Small intestine (tissue), 7 donors: ENCODE measurements around the gene FUNDC2. TPM values are rescaled to one million over a fixed set of nuclear protein-coding genes. Genes with fewer than 3 reads are reported as not detected.
"Not testable (repeated sequence)": the region's sequence is repeated elsewhere in the genome, so short reads cannot be mapped to it uniquely, and the experiment has no call there.

Source experiments
- DNase-seq, 2 donors: peaks; one replicate each; pipeline versions ENCODE4 v3.0.0 to v3.0.0-alpha.2; 2013
- FAIRE-seq: peaks from 2 replicates; lab custom pipeline; 2012; peaks lifted over from hg19 to GRCh38; lab: Jason Lieb, UNC
- H3K27ac ChIP-seq, 3 donors: one replicate each; pipeline ENCODE4 v1.5.1; 2013; ENCODE audit warnings: low read length in 2 of 3, mild to moderate bottlenecking in 2 of 3, control low read depth in 1 of 3, inconsistent platforms in 1 of 3, low read depth in 1 of 3, moderate library complexity in 1 of 3
- H3K27me3 ChIP-seq, 3 donors: one replicate each; pipeline ENCODE4 v1.6.1; 2013; ENCODE audit warnings: low read length in 3 of 3, inconsistent platforms in 1 of 3; ENCODE audit not compliant: control insufficient read depth in 3 of 3, insufficient read depth in 3 of 3
- H3K36me3 ChIP-seq, 3 donors: one replicate each; pipeline ENCODE4 v1.6.1; 2013; ENCODE audit warnings: low read length in 3 of 3, inconsistent platforms in 1 of 3, low read depth in 1 of 3, mild to moderate bottlenecking in 1 of 3, moderate library complexity in 1 of 3; ENCODE audit not compliant: control insufficient read depth in 3 of 3, insufficient read depth in 2 of 3
- H3K4me1 ChIP-seq, 3 donors: one replicate each; pipeline ENCODE4 v1.6.1; 2013; ENCODE audit warnings: low read length in 2 of 3, inconsistent platforms in 1 of 3, low read depth in 1 of 3, mild to moderate bottlenecking in 1 of 3, moderate library complexity in 1 of 3; ENCODE audit not compliant: control insufficient read depth in 3 of 3, insufficient read depth in 2 of 3
- H3K4me3 ChIP-seq, 3 donors: one replicate each; pipeline ENCODE4 v1.5.1; 2013; ENCODE audit warnings: low read length in 3 of 3, control low read depth in 1 of 3, inconsistent platforms in 1 of 3, low read depth in 1 of 3, mild to moderate bottlenecking in 1 of 3, moderate library complexity in 1 of 3
- H3K9me3 ChIP-seq, 2 donors: one replicate each; pipeline ENCODE4 v1.6.1; 2013; ENCODE audit warnings: low read depth in 1 of 2, low read length in 1 of 2; ENCODE audit not compliant: control insufficient read depth in 2 of 2, insufficient read depth in 1 of 2
- WGBS, 3 donors: extraction: QIAGEN DNeasy Blood & Tissue Kit; methylation state at CpG; one replicate each; pipeline ENCODE4 v1.1.7; 2013; 5-methylcytosine and 5-hydroxymethylcytosine counted together
- polyA plus RNA-seq, 4 donors: library from polyadenylated mRNA; stranded (reverse) in 3 of 4; unstranded in 1 of 4; fragments of 200-250 nt in 3 of 4; fragments of 120-200 nt in 1 of 4; gene quantifications; one replicate each; pipeline versions ENCODE4 v1.2.1 to v1.2.3, GENCODE V29; 2013
- donor health status: healthy with polysubstance abuse.
- donor health status: control.
- donor health status: control.
- donor health status: Bipolar disorder and iron deficiency.
- donor health status: healthy.

FUNDC2 gene
- polyA plus RNA-seq, 4 donors: 77.9 to 129 (median 97.0) TPM

- not testable (repeated sequence) for H3K4me3 ChIP-seq, DNase-seq, H3K36me3 ChIP-seq, FAIRE-seq, H3K9me3 ChIP-seq, H3K27me3 ChIP-seq, H3K27ac ChIP-seq, H3K4me1 ChIP-seq
- WGBS, 3 donors: 52 to 68% (median 55%) methylated on average over 6 of the region's 11 CpGs
Observed at GRCh38 chrX:155006913-155007671, 19.6 kb upstream of the FUNDC2 start.

- not testable (repeated sequence) for H3K9me3 ChIP-seq, DNase-seq, H3K4me3 ChIP-seq, H3K36me3 ChIP-seq, H3K4me1 ChIP-seq, FAIRE-seq, H3K27me3 ChIP-seq, H3K27ac ChIP-seq
- WGBS, 3 donors: 98 to 100% (median 100%) methylated on average over 2 to 3 of the region's 12 CpGs
Observed at GRCh38 chrX:155008578-155008977, 18.1 kb upstream of the FUNDC2 start.

DNA sequence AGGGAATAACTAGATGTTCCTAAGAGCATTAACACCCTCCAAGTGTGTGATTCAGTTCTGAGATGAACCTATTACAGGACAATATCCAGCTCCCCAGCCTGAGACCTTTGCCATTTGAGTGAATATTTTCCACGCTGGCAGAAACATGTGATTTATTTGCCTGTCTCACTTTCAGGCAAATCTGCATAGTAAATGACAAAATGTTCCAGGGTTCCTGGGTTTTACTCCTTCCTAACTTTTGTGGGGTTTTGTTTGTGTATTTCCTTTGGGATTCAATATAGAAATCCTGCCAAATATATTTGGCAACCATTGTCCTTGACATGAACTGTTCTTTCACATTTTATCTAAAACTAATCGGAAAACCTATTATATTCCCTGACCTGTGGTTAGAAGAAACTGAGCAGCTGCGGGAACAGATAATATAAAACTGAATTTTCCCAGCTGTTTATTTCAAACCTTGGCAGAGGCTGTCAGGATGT, 16.6 kb upstream of the FUNDC2 start:
- no peaks in the 10 kb centered on the region for H3K27me3 ChIP-seq
- H3K4me1 ChIP-seq: peaks cover 0 to 3% (median 0%) of the 10 kb centered on the region in 3 donors
- DNase-seq: no peak
- no peak overlapping the region for H3K27ac ChIP-seq
- WGBS, 3 donors: 50 to 57% (median 56%) methylated on average over 3 of the region's 3 CpGs
- no peak for FAIRE-seq
- no peak overlapping the region for H3K4me3 ChIP-seq
- H3K36me3 ChIP-seq: no peaks in the 10 kb centered on the region
- no peaks in the 10 kb centered on the region for H3K9me3 ChIP-seq

GRCh38 chrX:155020591-155020990, 6.1 kb upstream of the FUNDC2 start:
- WGBS, 3 donors: 84 to 96% (median 95%) methylated on average over 3 of the region's 3 CpGs
- Histone ChIP-seq H3K27ac (no peak overlapping the region), H3K9me3 (no peaks in the 10 kb centered on the region), H3K4me3 (no peak overlapping the region), H3K36me3 (no peaks in the 10 kb centered on the region), H3K27me3 (no peaks in the 10 kb centered on the region), H3K4me1 (no peaks in the 10 kb centered on the region)
- peak; percentile 72 for FAIRE-seq
- no peak for DNase-seq

DNA sequence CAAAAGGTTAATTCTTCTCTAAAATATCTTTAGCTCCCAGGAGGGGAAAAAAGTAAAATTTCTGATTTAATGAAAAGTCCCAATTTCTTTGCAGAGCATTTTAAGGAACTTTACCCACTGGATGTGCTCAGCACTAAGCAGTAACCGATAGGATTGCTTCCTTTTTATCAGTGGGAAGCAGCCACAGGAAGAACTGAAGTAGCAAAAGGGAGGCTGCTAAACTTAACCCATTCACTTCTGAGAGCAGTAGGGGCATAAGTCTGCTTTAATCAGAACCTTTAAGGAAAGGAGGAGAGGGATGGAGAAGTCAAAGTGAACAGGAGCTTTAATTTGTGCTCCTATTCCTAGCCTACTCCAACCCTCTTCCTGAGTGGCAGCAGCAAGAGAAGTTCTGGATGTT, 4.1 kb upstream of the FUNDC2 start, which contains the start of gene F8:
F8 (minus strand) TSS at position 139 of the 400 bp plus-strand sequence. CDS start 171 bp downstream, outside the sequence.
- Histone ChIP-seq H3K9me3 (no peaks in the 10 kb centered on the region), H3K27me3 (no peaks in the 10 kb centered on the region), H3K27ac (no peak within 1 kb of the TSS), H3K4me1 (no peaks in the 10 kb centered on the region), H3K36me3 (no peaks in the 10 kb centered on the region), H3K4me3 (no peak within 1 kb of the TSS)
- FAIRE-seq (no peak), DNase-seq (no peak)
- WGBS, 3 donors: 12 to 26% (median 14%) methylated on average over 1 of the region's 1 CpG

- H3K27me3 ChIP-seq: no peaks in the 10 kb centered on the region
- WGBS, 3 donors: 73 to 83% (median 73%) methylated on average over 6 of the region's 6 CpGs
- H3K4me1 ChIP-seq: peaks cover 0 to 4% (median 0%) of the 10 kb centered on the region in 3 donors
- H3K4me3 ChIP-seq: no peak overlapping the region
- FAIRE-seq (no peak), DNase-seq (no peak)
- no peaks in the 10 kb centered on the region for H3K36me3 ChIP-seq
- no peak overlapping the region for H3K27ac ChIP-seq
- no peaks in the 10 kb centered on the region for H3K9me3 ChIP-seq
Observed at GRCh38 chrX:155023907-155024833, 2.5 kb upstream of the FUNDC2 start.

GRCh38 chrX:155026420-155026726, 271 bp upstream of the FUNDC2 start:
- no peaks in the 10 kb centered on the region for H3K27me3 ChIP-seq
- FAIRE-seq: no peak
- peak overlapping the region in 2 of 3 donors; percentile 82 to 90 for H3K27ac ChIP-seq
- no peak for DNase-seq
- no peaks in the 10 kb centered on the region for H3K9me3 ChIP-seq
- peak overlapping the region; percentile 7 to 55 (median 22) for H3K4me3 ChIP-seq
- H3K4me1 ChIP-seq: peaks cover 0 to 4% (median 0%) of the 10 kb centered on the region in 3 donors
- 1 to 41% (median 8%) methylated on average over 16 of the region's 16 CpGs for WGBS, 3 donors
- H3K36me3 ChIP-seq: no peaks in the 10 kb centered on the region

- WGBS, 3 donors: 1 to 38% (median 11%) methylated on average over 14 of the region's 14 CpGs
- Histone ChIP-seq H3K27ac (peak overlapping the region; percentile 82 to 90 (median 88)), H3K27me3 (no peaks in the 10 kb centered on the region), H3K9me3 (no peaks in the 10 kb centered on the region), H3K4me1 (peaks cover 0 to 4% (median 0%) of the 10 kb centered on the region in 3 donors), H3K36me3 (no peaks in the 10 kb centered on the region), H3K4me3 (peak overlapping the region; percentile 43 to 55 (median 51))
- FAIRE-seq (no peak), DNase-seq (peak; percentile 37 to 48)
Observed at GRCh38 chrX:155027509-155028066, 944 bp downstream of the FUNDC2 start.
